NCI-H446 treated with DMSO at 0.1 percent for 48 hours (cell line): ENCODE results near the gene EPHB4.
"Not testable (repeated sequence)": the region's sequence is repeated elsewhere in the genome, so short reads cannot be mapped to it uniquely, and the experiment has no call there.

Experiments
- DNase-seq: peaks from one replicate; lab custom pipeline; 2025; lab: John Stamatoyannopoulos, UW

Gene EPHB4

GRCh38 chr7:100789055-100789454 lies 38.3 kb downstream of the EPHB4 start:
- no peak for DNase-seq

GRCh38 chr7:100786323-100786722 lies 41.0 kb downstream of the EPHB4 start:
- no peak for DNase-seq

GRCh38 chr7:100785878-100786277 lies 41.4 kb downstream of the EPHB4 start:
- DNase-seq, result no peak

- DNase-seq, result no peak
Measured at GRCh38 chr7:100783804-100784203, 43.5 kb downstream of the EPHB4 start.

GRCh38 chr7:100781255-100781654 lies 46.1 kb downstream of the EPHB4 start:
- DNase-seq, result no peak

GRCh38 chr7:100779359-100779758 lies 48.0 kb downstream of the EPHB4 start:
- DNase-seq, result no peak

GRCh38 chr7:100778061-100778621 lies 49.2 kb downstream of the EPHB4 start:
- DNase-seq, result no peak

- no peak for DNase-seq
Measured at GRCh38 chr7:100773491-100773890, 53.8 kb downstream of the EPHB4 start.

- no peak for DNase-seq
Measured at GRCh38 chr7:100768784-100769183, 58.5 kb downstream of the EPHB4 start.

GRCh38 chr7:100765250-100765649 lies 62.1 kb downstream of the EPHB4 start:
- no peak for DNase-seq

GRCh38 chr7:100764841-100765240 lies 62.5 kb downstream of the EPHB4 start:
- DNase-seq, result no peak

- no peak for DNase-seq
Measured at GRCh38 chr7:100763556-100764140, 63.7 kb downstream of the EPHB4 start.

GRCh38 chr7:100762841-100763240 lies 64.5 kb downstream of the EPHB4 start:
- DNase-seq, result not testable (repeated sequence)

- no peak for DNase-seq
Measured at GRCh38 chr7:100759357-100760171, 67.8 kb downstream of the EPHB4 start.

- no peak for DNase-seq
Measured at GRCh38 chr7:100753750-100754149, 73.6 kb downstream of the EPHB4 start.

- no peak for DNase-seq
Measured at GRCh38 chr7:100752994-100753393, 74.3 kb downstream of the EPHB4 start.
